Measurements from ENCODE around the gene PLD6.
"Not testable (repeated sequence)": the region's sequence is repeated elsewhere in the genome, so short reads cannot be mapped to it uniquely, and the experiment has no call there.

DNA sequence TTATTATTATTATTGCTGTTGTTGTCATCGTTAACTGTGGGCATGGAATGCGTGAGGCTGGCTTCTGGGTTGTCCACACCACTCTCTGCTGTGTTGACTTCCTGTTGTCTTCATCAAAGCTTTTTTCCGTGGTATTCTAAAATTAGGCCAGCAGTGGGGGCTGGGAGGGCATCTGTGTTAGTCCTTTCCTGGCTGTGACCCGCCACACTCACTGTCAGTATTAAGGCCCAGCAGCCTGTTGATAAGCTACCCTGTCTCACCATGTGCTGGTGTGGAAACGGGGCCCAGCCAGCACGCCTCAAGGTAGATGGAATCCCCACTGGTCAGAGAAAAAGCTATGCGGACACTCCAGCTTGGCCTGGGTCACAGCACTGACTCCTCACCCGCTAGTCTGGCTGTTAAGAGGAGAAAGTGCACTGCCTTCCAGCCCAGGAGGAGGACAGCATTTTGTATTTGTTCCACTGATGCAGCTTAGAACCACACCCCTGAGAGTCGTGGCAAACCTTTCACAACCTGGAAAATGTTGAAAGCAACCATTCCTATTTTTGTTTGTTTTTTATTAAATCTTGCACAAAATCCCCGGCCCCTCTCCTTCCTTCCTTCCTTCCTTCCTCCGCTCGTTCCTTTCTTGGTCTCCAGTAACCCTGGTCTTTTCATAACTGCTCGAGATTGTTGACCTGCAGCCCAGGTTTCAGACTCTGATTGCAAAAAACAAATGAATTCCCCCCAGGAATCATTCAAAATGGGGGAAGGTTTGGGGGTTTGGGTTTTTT is 21.0 kb downstream of the PLD6 start:
- TF ChIP-seq, protein P1, sequence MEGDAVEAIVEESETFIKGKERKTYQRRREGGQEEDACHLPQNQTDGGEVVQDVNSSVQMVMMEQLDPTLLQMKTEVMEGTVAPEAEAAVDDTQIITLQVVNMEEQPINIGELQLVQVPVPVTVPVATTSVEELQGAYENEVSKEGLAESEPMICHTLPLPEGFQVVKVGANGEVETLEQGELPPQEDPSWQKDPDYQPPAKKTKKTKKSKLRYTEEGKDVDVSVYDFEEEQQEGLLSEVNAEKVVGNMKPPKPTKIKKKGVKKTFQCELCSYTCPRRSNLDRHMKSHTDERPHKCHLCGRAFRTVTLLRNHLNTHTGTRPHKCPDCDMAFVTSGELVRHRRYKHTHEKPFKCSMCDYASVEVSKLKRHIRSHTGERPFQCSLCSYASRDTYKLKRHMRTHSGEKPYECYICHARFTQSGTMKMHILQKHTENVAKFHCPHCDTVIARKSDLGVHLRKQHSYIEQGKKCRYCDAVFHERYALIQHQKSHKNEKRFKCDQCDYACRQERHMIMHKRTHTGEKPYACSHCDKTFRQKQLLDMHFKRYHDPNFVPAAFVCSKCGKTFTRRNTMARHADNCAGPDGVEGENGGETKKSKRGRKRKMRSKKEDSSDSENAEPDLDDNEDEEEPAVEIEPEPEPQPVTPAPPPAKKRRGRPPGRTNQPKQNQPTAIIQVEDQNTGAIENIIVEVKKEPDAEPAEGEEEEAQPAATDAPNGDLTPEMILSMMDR (IDR thresholded peaks at IDR 0.05; ENCODE audit: poor library complexity), result not testable (repeated sequence)
- TF ChIP-seq EZH2phosphoT487 (IDR thresholded peaks at IDR 0.05; ENCODE audit: low read depth, severe bottlenecking, unreplicated experiment), result not testable (repeated sequence)
